Hematopoietic multipotent progenitor cell treated with erythropoietin and hydrocortisone succinate and interleukin-3 and kit ligand, for 4 days (in vitro differentiated cells): ENCODE measurements around the gene NTNG1.
"Not testable (repeated sequence)": the region's sequence is repeated elsewhere in the genome, so short reads cannot be mapped to it uniquely, and the experiment has no call there.

ENCODE experiments used
- DNase-seq: peaks from one replicate; pipeline ENCODE4 v3.0.0-alpha.2; 2015

NTNG1 gene

GRCh38 chr1:107140703-107141490 is at the start of gene NTNG1:
Gene NTNG1, plus strand, starts transcription at chr1:107141039.
- peak; percentile 13 for DNase-seq

GRCh38 chr1:107091418-107091817 is 49.4 kb upstream of the NTNG1 start:
- no peak for DNase-seq

GRCh38 chr1:107093395-107093794 is 47.4 kb upstream of the NTNG1 start:
- DNase-seq, result not testable (repeated sequence)

GRCh38 chr1:107095647-107096046 is 45.2 kb upstream of the NTNG1 start:
- DNase-seq, result no peak

DNA sequence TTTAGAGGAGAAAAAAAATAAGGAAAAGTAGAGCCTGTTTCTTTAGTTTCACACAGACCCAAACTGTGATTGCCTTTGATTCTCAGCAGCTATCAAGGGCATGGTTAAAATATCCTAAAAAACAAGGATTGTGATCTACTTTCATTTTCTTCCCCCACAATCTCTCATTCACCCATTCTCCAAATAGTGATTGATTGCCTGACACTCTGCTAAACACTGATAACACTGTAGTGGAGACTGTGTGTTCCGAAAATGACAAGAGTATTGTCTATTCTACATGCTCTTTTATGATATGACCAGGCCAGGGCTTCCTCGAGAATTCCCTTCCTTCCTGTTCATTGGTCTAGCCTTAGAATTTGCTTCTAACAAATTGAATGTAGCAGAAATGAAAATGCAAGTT is 44.1 kb upstream of the NTNG1 start:
- no peak for DNase-seq

DNA sequence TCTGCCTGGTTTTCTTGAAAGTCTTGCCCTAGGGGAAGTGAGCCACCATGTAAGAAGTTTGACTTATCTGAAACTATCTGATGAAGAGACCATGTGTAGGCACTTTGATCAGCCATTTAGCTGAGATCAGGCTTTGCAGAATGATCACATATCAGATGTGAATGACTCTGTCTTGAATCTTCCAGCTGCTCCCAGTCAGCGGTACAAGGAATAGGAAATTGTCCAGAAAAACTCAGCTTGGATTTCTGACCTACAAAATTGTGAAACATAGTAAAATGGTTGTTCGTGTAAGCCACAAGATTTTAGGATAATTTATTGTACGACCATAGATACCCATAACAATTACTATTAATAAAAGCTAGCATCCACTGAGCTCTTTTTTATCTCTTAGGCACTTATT is 41.9 kb upstream of the NTNG1 start:
- no peak for DNase-seq

- DNase-seq, result no peak
These were observed 40.4 kb upstream of the NTNG1 start for GRCh38 chr1:107100331-107100984.

- no peak for DNase-seq
These were observed 34.9 kb upstream of the NTNG1 start for GRCh38 chr1:107105914-107106313.

- no peak for DNase-seq
These were observed 30.5 kb upstream of the NTNG1 start for GRCh38 chr1:107110326-107110725.

- no peak for DNase-seq
These were observed 24.5 kb upstream of the NTNG1 start for GRCh38 chr1:107116306-107116790.

- no peak for DNase-seq
These were observed 18.6 kb upstream of the NTNG1 start for GRCh38 chr1:107122225-107122624.

DNA sequence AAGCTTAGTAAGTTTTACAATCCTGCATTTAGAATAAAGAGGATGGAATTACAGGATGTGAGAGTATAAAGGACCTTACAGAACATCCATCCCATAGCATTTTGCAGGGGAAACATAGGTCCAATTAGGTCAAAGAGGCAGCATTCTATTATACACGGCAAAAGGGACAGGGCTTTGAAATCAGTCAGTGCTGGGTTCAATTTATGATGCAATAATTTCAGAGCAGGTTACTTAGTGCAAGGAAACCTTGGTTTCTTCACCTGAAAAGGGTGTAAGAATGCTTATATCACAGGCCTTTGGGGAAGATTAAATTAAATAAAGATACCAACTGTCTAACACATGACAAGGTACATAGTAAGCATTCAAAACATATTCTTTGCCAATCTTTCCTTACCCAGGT is 17.1 kb upstream of the NTNG1 start:
- DNase-seq, result no peak

GRCh38 chr1:107124694-107125093 is 16.1 kb upstream of the NTNG1 start:
- DNase-seq, result no peak

GRCh38 chr1:107132195-107132594 is 8.6 kb upstream of the NTNG1 start:
- no peak for DNase-seq

DNA sequence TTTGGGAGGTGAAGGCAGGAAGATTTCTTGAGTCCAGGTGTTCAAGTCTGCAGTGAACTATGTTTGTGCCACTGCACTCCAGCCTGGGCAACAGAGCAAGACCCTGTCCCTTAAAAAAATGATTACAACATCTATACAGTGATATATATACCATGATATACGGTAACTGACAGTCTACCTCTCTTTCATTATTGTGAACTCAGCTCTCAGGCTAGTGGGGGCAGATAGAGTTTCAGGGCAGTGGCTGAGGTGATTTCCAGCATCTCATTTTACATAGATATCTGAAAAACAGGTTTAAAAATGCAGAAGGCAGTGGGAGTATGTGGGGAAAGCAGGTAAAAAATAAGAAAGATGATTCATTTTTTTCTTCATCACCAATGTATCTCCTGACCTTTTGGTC is 8.1 kb upstream of the NTNG1 start:
- DNase-seq, result no peak

DNA sequence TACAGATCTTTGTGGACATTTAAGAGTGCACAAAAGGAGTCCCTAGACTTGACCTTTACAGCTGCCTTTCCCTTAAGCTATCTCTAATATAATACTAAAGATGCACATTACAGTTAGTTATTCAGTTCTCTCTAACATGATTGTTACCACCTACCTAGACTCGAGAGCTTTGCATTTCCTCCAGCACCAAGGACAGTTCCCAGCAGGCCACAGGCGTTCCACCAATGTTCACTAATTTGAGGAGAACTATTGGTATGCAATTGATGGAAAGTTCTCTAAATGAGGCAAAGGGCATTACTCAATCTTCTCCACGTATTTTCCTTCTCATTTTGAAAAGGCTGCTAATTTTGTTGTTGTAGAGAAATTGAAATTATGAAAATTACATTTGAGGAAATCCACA is 5.4 kb upstream of the NTNG1 start:
- DNase-seq, result peak; percentile 66

DNA sequence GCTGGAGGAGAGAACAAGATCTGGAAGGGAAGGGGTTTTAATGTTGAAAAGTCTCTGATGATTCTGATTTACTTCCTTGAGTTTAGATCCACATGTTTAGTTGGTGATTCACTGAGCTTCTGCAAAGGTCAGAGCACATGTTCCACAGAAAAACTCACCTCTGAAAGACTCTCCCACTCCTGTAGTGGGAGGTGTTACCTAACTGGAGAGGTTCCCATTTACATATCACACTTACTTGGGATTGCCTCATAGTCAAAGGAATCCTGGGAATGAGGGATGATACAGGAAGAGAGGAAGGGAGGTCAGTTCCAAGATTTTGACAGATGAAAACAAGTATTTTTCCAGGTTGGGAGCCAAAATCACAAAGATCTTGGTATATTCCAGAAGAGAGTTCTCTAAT is 2.7 kb upstream of the NTNG1 start:
- DNase-seq, result no peak

- no peak for DNase-seq
These were observed 1.9 kb upstream of the NTNG1 start for GRCh38 chr1:107138767-107139445.

- peak; percentile 48 for DNase-seq
These were observed 771 bp upstream of the NTNG1 start for GRCh38 chr1:107139833-107140702.

DNA sequence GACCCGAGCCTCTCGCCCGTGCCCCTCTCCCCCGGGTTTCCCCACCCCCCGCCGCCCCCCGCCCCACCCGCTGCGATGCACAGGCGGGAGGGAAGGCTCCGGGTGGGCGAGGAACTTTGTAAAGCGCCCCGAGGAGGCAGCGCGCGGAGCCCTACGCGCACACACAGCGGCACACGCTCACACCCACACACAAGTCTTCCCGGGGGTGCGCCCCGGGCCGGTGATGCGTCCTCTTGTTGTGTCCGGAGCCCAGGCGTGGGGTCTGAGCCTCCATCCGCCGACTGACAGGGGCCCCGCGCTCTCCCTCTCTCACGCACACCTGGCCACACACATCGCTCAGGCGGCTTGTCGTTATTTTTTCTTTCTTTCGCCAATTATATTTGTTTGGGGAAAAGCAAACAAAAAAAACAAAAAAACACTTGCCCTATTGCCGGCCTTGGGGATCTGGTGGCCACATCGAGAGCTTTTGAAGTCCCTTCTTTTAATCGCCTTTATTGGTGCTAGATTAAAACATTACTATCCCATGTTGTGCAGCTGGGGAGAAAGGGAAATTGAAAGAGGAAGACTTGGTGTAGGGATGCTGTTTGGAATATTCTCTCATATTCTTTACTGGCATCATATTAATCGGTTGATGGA is 770 bp downstream of the NTNG1 start:
- DNase-seq, result no peak

- DNase-seq, result peak; percentile 74
These were observed 1.3 kb downstream of the NTNG1 start for GRCh38 chr1:107142140-107142542.

GRCh38 chr1:107142666-107143065 is 1.8 kb downstream of the NTNG1 start:
- no peak for DNase-seq
